ENCODE data around the gene DAGLB. TPM values are rescaled to one million over a fixed set of nuclear protein-coding genes. Genes with fewer than 3 reads are reported as not detected.
"Not testable (repeated sequence)": the region's sequence is repeated elsewhere in the genome, so short reads cannot be mapped to it uniquely, and the experiment has no call there.

Gene DAGLB
- total RNA-seq, 3 donors from 2014 or later, result 15.4 to 18.0 (median 17.6) TPM

GRCh38 chr7:6398943-6399342, 48.8 kb downstream of the DAGLB start:
- H3K4me3 ChIP-seq, result peak overlapping the region in 2 of 3 donors; percentile 22 to 54
- no peaks in the 10 kb centered on the region for H3K36me3 ChIP-seq

GRCh38 chr7:6397759-6398495, 49.8 kb downstream of the DAGLB start:
- H3K27me3 ChIP-seq; DNase-seq (ENCODE audit: low spot score in 2 of 2); intact Hi-C loops (cut with DNase I; ENCODE audit: low total_unique reads); H3K36me3 ChIP-seq; H3K9me3 ChIP-seq: not testable (repeated sequence)
- Histone ChIP-seq H3K4me1 (peaks cover 8 to 27% of the 10 kb centered on the region in 2 donors), H3K4me3 (peak overlapping the region in 2 of 3 donors; percentile 13 to 22), H3K27ac (peak overlapping the region; percentile 45 to 72)

More at GRCh38 chr7:6398943-6399342, 48.8 kb downstream of the DAGLB start:
- peak in 1 of 2 donors; percentile 76 for DNase-seq (ENCODE audit: low spot score in 2 of 2)
- Histone ChIP-seq H3K27me3 (no peaks in the 10 kb centered on the region), H3K9me3 (no peaks in the 10 kb centered on the region), H3K4me1 (peaks cover 8 to 21% of the 10 kb centered on the region in 2 donors), H3K27ac (peak overlapping the region; percentile 69 to 72)
- no peak for TF ChIP-seq CTCF (IDR thresholded peaks at IDR 0.05)
- TF ChIP-seq POLR2A (IDR thresholded peaks at IDR 0.05), result no peak
- TF ChIP-seq POLR2AphosphoS5 (IDR thresholded peaks at IDR 0.05), result no peak
- intact Hi-C loops (cut with DNase I; ENCODE audit: low total_unique reads), result no loop called here

GRCh38 chr7:6395898-6396595, 51.7 kb downstream of the DAGLB start:
- Histone ChIP-seq H3K36me3 (no peaks in the 10 kb centered on the region), H3K9me3 (no peaks in the 10 kb centered on the region), H3K27ac (peak overlapping the region; percentile 41 to 52), H3K27me3 (no peaks in the 10 kb centered on the region), H3K4me3 (peak overlapping the region in 1 of 3 donors; percentile 10), H3K4me1 (peaks cover 8 to 31% of the 10 kb centered on the region in 2 donors)
- no peak for DNase-seq (ENCODE audit: low spot score in 2 of 2)
- intact Hi-C loops (cut with DNase I; ENCODE audit: low total_unique reads), result no loop called here
- no peak for TF ChIP-seq POLR2AphosphoS5 (IDR thresholded peaks at IDR 0.05)
- TF ChIP-seq POLR2A (IDR thresholded peaks at IDR 0.05), result no peak
- TF ChIP-seq CTCF (IDR thresholded peaks at IDR 0.05), result no peak

- Histone ChIP-seq H3K36me3 (no peaks in the 10 kb centered on the region), H3K9me3 (no peaks in the 10 kb centered on the region), H3K27ac (peak overlapping the region; percentile 70 to 85), H3K4me3 (no peak overlapping the region), H3K4me1 (peaks cover under 1 to 23% of the 10 kb centered on the region in 2 donors), H3K27me3 (no peaks in the 10 kb centered on the region)
- TF ChIP-seq POLR2A (IDR thresholded peaks at IDR 0.05) (no peak), POLR2AphosphoS5 (IDR thresholded peaks at IDR 0.05) (no peak), CTCF (IDR thresholded peaks at IDR 0.05) (no peak)
- intact Hi-C loops (cut with DNase I; ENCODE audit: low total_unique reads), result no loop called here
- no peak for DNase-seq (ENCODE audit: low spot score in 2 of 2)
Measured at GRCh38 chr7:6394114-6394513, 53.6 kb downstream of the DAGLB start.

GRCh38 chr7:6393667-6394056, 54.1 kb downstream of the DAGLB start:
- TF ChIP-seq POLR2AphosphoS5 (IDR thresholded peaks at IDR 0.05), result no peak
- no peaks in the 10 kb centered on the region for H3K36me3 ChIP-seq
- H3K4me1 ChIP-seq, result peaks cover 0 to 20% of the 10 kb centered on the region in 2 donors
- intact Hi-C loops (cut with DNase I; ENCODE audit: low total_unique reads), result no loop called here
- no peak overlapping the region for H3K4me3 ChIP-seq
- no peak for DNase-seq (ENCODE audit: low spot score in 2 of 2)
- H3K27me3 ChIP-seq, result no peaks in the 10 kb centered on the region
- H3K9me3 ChIP-seq, result no peaks in the 10 kb centered on the region
- peak overlapping the region; percentile 70 to 85 for H3K27ac ChIP-seq
